Uterus (tissue), 4 donors: Measurements from ENCODE around the gene ARHGEF28. TPM values are rescaled to one million over a fixed set of nuclear protein-coding genes. Genes with fewer than 3 reads are reported as not detected.

Experiments
- DNase-seq, 2 donors: peaks; one replicate each; pipeline ENCODE4 v3.0.0-alpha.2; 2019 to 2020
- H3K27ac ChIP-seq, 2 donors: fragments of 200-600 bp; sonication (generic); 1 replicate in 1 of 2; 2 replicates in 1 of 2; pipeline ENCODE4 v1.5.1; 2016 to 2018
- H3K27me3 ChIP-seq, 2 donors: fragments of 200-600 bp; sonication (generic); one replicate each; pipeline ENCODE4 v1.5.1; 2018 to 2019; ENCODE audit warnings: control low read depth in 1 of 2
- H3K36me3 ChIP-seq, 2 donors: fragments of 200-600 bp; sonication (generic); one replicate each; pipeline ENCODE4 v1.5.1; 2019; ENCODE audit warnings: control low read depth in 1 of 2
- H3K4me1 ChIP-seq, 2 donors: fragments of 200-600 bp; sonication (generic); one replicate each; pipeline ENCODE4 v1.5.1; 2018 to 2019; ENCODE audit warnings: control low read depth in 1 of 2
- H3K4me3 ChIP-seq, 2 donors: fragments of 200-600 bp; sonication (generic); 1 replicate in 1 of 2; 2 replicates in 1 of 2; pipeline ENCODE4 v1.5.1; 2018 to 2019; ENCODE audit warnings: mild to moderate bottlenecking in 1 of 2
- H3K9me3 ChIP-seq, 2 donors: fragments of 200-600 bp; sonication (generic); one replicate each; pipeline ENCODE4 v1.5.1; 2019; ENCODE audit warnings: control low read depth in 1 of 2
- CTCF ChIP-seq, 4 experiments: fragments of 200-600 bp in 2 of 4; fragments of 450-650 bp in 2 of 4; sonication (generic) in 2 of 4; IDR thresholded peaks; one replicate each; pipeline ENCODE4 v1.5.1; 2016 to 2019; ENCODE audit warnings: antibody characterized with exemption in 4 of 4, mild to moderate bottlenecking in 2 of 4, moderate library complexity in 1 of 4
- POLR2A ChIP-seq, 2 donors: fragments of 450-650 bp; IDR thresholded peaks; one replicate each; pipeline ENCODE4 v1.6.1; 2016; ENCODE audit warnings: antibody characterized with exemption in 2 of 2, mild to moderate bottlenecking in 1 of 2, moderate library complexity in 1 of 2
- intact Hi-C: fragments of 100-400 bp; cut with DNase I; formaldehyde crosslinking; loops from one replicate; pipeline ENCODE4 v1.15.1; 2023; ENCODE audit warnings: low total_unique reads
- total RNA-seq, 4 donors: library from RNA; depleted of rRNA in 3 of 4; stranded (reverse); fragments of >200 nt in 3 of 4; gene quantifications; one replicate each; pipeline versions ENCODE4 v1.1.0 to v1.2.4, GENCODE V29; 2014 to 2023
- donor health status: DM: yes; HTN: yes; CAD: no.

Gene ARHGEF28
- total RNA-seq, 4 donors from 2014 or later: 11.9 to 23.2 (median 19.3) TPM

DNA sequence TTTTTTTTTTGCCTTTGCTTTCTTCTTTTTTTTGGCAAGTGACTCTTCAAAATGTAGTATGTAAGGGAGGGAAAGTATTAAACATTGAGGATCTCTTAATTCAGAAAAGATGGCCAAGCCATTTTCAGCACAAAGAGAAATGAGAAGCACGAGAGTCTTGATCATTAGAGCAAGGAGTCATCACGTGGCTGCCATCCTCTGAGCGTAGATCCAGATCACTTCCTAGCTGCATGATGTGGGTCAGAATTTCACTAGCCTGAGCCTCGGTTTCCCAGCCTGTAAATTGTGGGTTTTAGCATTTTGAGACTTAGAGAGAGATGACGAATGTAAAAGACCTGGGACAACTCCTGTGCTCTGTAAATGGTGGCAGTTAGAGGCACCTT is 312.9 kb downstream of the ARHGEF28 start:
- DNase-seq: no peak
- intact Hi-C loops: no loop called here
- H3K36me3 ChIP-seq: no peaks in the 10 kb centered on the region
- H3K27me3 ChIP-seq: no peaks in the 10 kb centered on the region
- TF ChIP-seq POLR2A (IDR thresholded peaks at IDR 0.05): no peak
- no peak for TF ChIP-seq CTCF (IDR thresholded peaks at IDR 0.05)
- no peaks in the 10 kb centered on the region for H3K9me3 ChIP-seq
- H3K4me1 ChIP-seq: no peaks in the 10 kb centered on the region
- H3K27ac ChIP-seq: no peak overlapping the region
- no peak overlapping the region for H3K4me3 ChIP-seq

DNA sequence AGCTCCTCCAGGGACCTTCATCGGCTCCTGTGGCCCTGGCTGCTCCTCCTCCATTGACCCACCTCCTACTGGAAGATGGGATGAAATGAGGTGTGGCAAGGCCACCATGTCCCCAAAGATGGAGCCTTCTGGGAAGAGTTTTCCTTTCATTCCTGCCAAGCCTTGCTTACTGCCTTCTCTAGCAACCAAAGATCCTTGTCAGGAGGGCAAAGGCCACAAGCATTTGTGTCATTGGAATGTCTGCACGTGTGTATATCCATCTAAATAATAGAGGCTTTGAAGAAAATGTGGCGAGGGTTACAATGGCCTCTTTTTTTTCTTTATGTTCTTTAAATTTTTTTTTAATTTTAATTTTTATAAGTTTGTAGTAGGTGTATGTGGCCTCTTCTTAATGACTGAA is 313.6 kb downstream of the ARHGEF28 start:
- H3K4me3 ChIP-seq: no peak overlapping the region
- no peaks in the 10 kb centered on the region for H3K27me3 ChIP-seq
- H3K4me1 ChIP-seq: no peaks in the 10 kb centered on the region
- H3K9me3 ChIP-seq: no peaks in the 10 kb centered on the region
- TF ChIP-seq CTCF (IDR thresholded peaks at IDR 0.05): no peak
- TF ChIP-seq POLR2A (IDR thresholded peaks at IDR 0.05): no peak
- intact Hi-C loops: no loop called here
- H3K27ac ChIP-seq: no peak overlapping the region
- no peaks in the 10 kb centered on the region for H3K36me3 ChIP-seq
- no peak for DNase-seq

GRCh38 chr5:73940026-73940425 is 314.0 kb downstream of the ARHGEF28 start:
- Histone ChIP-seq H3K4me1 (no peaks in the 10 kb centered on the region), H3K36me3 (no peaks in the 10 kb centered on the region), H3K9me3 (no peaks in the 10 kb centered on the region), H3K27ac (no peak overlapping the region), H3K27me3 (no peaks in the 10 kb centered on the region), H3K4me3 (no peak overlapping the region)
- intact Hi-C loops: no loop called here
- TF ChIP-seq POLR2A (IDR thresholded peaks at IDR 0.05) (no peak), CTCF (IDR thresholded peaks at IDR 0.05) (no peak)
- DNase-seq: no peak

- intact Hi-C loops: no loop called here
- H3K4me3 ChIP-seq: no peak overlapping the region
- DNase-seq: no peak
- no peak overlapping the region for H3K27ac ChIP-seq
- H3K36me3 ChIP-seq: no peaks in the 10 kb centered on the region
- no peaks in the 10 kb centered on the region for H3K9me3 ChIP-seq
- TF ChIP-seq CTCF (IDR thresholded peaks at IDR 0.05) (no peak), POLR2A (IDR thresholded peaks at IDR 0.05) (no peak)
- no peaks in the 10 kb centered on the region for H3K4me1 ChIP-seq
- no peaks in the 10 kb centered on the region for H3K27me3 ChIP-seq
These were observed 314.8 kb downstream of the ARHGEF28 start for GRCh38 chr5:73940801-73941200.

DNA sequence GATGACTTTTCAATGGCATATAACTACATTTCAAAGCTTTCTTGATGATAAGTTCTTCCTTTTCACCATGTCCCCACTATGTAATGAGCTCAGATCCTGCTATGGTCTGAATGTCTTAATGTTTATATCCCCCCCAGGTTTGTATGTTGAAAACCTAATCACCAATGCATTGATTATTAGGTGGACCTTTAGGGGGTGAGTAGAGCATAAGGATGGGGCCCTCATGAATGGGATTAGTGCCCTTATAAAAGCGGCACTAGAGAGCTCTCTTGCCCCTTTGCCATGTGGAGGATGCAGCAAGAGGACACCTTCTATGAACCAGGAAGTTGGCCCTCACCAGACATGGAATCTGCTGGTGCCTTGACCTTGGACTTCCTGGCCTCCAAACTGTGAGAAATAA is 316.8 kb downstream of the ARHGEF28 start:
- intact Hi-C loops: no loop called here
- H3K4me1 ChIP-seq: no peaks in the 10 kb centered on the region
- no peak for DNase-seq
- no peaks in the 10 kb centered on the region for H3K9me3 ChIP-seq
- H3K4me3 ChIP-seq: no peak overlapping the region
- TF ChIP-seq POLR2A (IDR thresholded peaks at IDR 0.05) (no peak), CTCF (IDR thresholded peaks at IDR 0.05) (no peak)
- no peaks in the 10 kb centered on the region for H3K36me3 ChIP-seq
- H3K27me3 ChIP-seq: no peaks in the 10 kb centered on the region
- H3K27ac ChIP-seq: no peak overlapping the region
